GM18502 (cell line): ENCODE measurements around the gene EXOC3.
"Not testable (repeated sequence)": the region's sequence is repeated elsewhere in the genome, so short reads cannot be mapped to it uniquely, and the experiment has no call there.

ENCODE experiments used
- ATAC-seq: cut with Tn5 transposase; IDR thresholded peaks from one replicate; pipeline ENCODE4 v1.9.1; 2021; ENCODE audit warnings: mild to moderate bottlenecking; ENCODE audit not compliant: unreplicated experiment, poor library complexity

Gene EXOC3

DNA sequence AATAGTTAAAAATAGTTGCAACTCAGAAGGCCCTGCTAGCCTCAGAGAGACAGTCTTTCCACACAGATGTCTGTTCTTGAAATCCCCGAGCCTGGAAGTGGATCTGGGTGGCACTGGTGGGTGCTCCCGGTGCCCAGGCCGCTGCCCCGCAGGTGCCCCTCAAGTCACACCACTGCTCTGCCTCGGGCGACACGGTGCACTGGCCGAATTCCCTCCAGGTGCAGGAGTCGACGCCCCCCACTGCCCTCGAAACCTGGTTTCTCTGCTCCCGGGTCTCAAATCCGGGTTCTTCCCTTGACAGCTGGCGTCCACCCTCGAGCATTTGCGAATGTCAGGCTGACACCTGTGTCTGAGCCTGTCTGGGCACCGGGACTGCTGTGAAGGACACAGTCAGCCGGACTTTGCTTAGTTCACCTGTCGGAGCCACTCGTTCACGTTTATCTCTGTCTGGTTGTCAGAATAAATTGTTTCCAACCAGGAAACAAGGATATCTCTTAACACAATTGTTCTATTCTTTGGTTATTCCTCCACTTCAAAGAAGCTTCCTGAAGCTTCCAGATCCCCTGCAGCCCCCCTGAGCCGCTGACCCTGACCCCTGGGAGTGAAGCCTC is 54.2 kb downstream of the EXOC3 start:
- ATAC-seq, result no peak

- ATAC-seq, result no peak
Measured at GRCh38 chr5:497871-498509, 55.0 kb downstream of the EXOC3 start.

- no peak for ATAC-seq
Measured at GRCh38 chr5:499233-500209, 56.5 kb downstream of the EXOC3 start.

- no peak for ATAC-seq
Measured at GRCh38 chr5:500491-500890, 57.5 kb downstream of the EXOC3 start.

DNA sequence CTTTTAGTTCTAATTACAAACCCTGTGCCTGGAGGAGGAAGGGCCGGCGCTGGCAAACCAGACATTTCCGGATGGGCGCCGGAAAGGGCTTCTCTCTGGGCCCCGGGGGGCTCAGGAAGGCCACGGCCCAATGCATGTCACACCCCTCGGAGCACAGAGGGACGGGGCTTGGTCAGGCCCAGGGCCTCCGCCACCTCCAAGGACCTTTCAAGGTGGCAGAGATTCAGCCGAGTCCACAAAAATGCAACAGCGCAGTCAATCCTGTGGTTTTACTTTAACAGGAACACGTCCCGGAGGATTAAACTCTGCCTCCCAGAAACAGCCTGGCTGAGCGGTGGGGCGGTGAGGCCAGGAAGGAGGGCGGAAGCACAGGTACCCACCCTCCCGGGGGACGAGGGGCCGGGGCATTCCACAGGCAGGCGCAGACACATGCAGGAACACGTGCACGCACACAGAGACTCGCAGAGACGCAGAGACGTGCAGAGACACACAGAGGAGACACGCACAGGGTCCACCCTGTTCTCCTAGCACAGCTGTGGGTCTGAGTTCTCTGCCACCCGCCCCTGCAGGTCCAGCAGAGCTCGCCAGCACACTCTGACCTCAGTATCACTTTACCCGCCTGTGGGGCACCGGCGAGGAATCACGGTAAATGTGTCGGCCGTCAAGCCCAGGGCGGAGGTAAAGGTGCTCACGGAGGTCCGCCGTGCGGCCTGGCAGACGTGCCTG is 58.3 kb downstream of the EXOC3 start:
- ATAC-seq, result no peak

GRCh38 chr5:501831-502184 is 58.8 kb downstream of the EXOC3 start:
- no peak for ATAC-seq

DNA sequence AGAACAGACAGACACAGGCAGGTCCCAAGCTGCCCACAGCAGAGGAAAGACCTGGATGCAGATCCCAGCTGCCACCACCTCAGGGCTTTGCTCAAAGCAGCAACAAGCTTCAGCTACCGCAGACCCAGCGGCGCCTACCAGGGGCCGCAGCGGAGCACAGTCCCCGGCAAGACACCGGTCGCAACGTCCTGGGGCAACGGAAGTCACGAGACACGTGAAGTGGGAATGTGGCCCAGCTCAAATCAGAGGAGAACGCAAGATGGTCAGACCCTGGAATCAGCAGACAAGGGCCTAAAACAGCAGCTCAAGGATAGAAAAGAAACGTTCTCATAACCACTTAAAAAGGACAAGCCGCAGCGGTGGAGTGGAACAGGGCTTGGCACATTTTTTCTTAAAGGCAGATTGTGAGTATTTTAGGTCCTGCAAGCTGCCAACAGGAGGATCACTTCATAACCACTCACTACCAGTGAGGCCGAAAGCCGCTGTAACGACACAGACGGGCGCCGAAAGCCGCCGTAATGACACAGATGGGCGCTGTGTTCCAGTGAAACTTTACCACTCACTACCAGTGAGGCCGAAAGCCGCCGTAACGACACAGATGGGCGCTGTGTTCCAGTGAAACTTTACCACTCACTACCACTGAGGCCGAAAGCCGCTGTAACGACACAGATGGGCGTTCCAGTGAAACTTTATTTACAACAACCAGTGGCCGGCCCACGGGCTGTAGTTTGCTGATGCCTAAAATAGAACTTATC is 59.5 kb downstream of the EXOC3 start:
- ATAC-seq, result no peak

DNA sequence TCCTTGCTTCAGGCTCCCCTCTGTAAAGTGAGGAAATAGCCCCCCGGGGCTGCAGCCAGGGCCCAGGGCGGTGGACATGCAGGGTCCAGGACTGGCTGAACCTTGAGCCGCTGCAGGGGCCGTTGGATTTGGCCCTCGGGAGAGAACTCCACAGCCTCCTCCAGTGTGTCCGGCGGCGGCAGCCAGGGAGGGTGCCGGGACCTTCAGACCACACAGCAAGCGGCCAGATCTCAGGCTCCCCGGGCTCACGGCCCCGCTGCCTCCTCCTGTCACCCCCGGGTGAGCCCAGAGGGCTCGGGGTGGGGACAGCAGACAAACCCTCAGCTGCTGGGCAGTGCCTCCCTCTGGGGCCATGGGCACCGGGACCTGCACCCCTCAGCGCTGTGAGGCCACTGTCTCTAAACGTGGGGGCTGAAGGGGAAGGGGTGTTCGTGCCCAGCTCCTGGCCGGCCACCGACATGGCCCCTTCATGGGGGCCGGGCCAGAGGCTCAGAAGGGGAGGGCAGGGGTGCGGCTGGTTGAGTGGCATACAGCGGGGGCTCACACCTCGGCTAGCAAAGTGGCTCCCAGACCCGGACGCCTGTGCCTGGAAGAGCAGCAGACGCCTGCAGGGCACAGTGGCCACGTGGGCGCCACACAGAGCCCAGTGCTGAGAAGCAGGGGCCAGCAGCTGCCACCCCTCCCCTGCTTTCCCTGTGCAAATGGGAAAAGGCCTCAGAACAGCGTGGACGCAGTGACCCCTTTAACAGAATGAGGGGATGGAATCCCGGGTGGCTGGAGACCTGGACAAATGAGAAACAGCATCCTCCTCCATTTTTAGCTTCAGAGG is 61.6 kb downstream of the EXOC3 start:
- no peak for ATAC-seq

GRCh38 chr5:505951-506525 is 63.1 kb downstream of the EXOC3 start:
- ATAC-seq, result no peak

- ATAC-seq, result not testable (repeated sequence)
Measured at GRCh38 chr5:507986-508575, 65.1 kb downstream of the EXOC3 start.

DNA sequence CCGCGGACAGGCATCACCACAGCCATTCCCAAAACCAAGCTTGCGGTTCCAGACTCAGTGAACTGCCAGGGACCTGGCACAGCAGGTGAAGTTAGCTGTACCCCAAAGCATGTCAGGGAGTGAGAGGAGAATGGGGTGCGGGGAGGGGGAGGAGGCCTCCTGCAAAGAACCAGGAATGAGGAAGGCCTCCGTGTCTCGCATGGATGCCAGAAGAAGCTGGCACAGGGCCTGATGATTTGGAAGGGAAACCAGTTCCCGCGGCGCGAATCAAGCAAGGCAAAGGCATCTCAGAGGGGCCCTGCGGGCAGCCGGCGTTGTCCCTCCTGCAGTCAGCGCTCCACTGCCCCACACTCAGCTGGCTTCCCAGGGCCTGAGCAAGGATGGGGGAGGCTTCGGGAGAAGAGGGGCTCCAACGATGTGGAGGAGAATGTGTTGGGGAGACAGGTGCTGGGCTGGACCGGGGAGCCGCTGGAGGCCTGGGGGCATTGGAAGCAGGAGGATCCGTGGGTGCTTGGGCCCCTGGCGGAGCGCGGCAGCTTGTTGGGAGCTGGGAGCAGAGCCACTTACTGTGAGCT is 66.7 kb downstream of the EXOC3 start:
- no peak for ATAC-seq

DNA sequence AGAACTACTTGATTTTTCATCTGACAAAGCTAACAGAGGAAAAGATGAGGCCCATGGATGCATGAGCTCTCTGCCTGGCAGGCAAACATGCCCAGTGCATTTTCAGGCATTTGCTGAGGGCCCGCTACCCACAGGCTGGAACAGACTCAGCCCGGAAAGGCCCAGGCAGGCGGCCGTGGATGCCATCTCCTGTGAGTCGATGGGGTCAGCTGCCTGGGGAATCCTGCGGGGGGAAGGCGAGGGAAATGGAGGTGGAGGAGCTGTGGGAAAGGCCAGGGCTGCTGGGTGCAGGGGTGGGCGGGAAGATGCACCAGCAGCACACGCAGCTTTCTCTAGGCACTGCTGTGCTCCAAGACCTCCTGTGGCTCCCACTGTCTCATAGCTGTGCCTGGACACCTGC is 67.5 kb downstream of the EXOC3 start:
- no peak for ATAC-seq

- ATAC-seq, result no peak
Measured at GRCh38 chr5:511476-511875, 68.5 kb downstream of the EXOC3 start.

- no peak for ATAC-seq
Measured at GRCh38 chr5:513216-514100, 70.5 kb downstream of the EXOC3 start.

GRCh38 chr5:514101-514485 is 71.1 kb downstream of the EXOC3 start:
- ATAC-seq, result no peak

DNA sequence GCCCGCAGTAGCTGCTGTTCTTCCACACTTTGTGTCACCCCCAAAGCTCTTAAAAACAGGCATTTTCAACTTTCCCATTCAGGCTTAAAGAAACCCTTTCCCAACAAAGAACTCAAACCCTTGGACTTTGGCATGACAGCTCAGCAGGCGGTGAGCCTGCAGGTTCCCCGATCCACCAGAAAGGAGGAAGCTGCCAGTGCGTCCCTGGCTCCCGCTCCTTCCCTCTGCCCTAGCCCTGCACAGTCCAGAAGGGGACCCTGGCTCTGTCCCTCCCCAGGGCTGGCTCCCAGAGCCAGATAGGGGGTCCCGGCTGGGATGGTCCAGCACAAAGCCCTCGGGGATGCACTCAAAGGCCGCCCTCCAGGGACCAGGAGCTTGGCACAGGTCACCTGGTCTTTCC is 71.7 kb downstream of the EXOC3 start:
- no peak for ATAC-seq

- ATAC-seq, result no peak
Measured at GRCh38 chr5:515273-515836, 72.4 kb downstream of the EXOC3 start.
